ENCODE data around the gene CNFN. TPM values are rescaled to one million over a fixed set of nuclear protein-coding genes. Genes with fewer than 3 reads are reported as not detected.

Gene CNFN
- total RNA-seq, 1 donor from 2014 or later = 1.1 TPM

DNA sequence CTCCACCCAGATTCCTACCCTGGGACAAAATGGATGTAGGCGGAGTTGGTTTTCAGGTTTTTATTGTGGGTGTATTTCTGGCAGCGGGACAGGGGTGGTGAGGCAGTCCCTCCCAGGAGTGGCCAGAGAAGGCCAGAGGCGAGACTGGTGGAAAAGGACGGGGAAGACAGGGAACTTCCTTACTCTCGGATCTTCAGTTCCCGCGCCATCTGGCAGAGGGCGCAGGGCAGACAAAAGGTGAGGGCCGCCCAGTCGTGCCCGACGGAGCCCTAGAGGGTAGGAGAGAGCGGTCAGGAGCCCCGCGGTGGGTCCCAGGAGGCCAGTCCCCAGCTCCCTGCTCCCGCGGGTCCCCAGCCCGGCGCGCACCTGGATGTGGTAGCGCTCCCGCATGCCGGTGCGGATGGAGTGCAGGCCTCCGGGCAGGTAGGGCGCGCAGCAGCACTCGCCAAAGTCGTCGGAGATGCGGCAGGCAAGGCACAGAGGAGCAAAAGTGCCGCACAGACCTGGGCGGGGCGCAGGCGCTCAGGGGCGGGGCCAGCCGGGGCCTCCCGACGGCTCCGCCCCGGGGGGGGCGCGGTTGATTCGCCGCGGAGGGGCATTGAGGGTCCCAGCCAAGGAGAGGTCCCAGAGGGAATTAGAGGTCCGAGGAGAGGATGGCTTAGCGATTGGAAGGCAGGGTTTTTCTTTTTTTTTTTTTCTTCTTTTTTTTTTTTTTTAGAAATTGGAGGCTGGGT, 3.0 kb downstream of the CNFN start:
- DNase-seq = peak; percentile 78
- ATAC-seq (ENCODE audit: poor library complexity) = peak; percentile 90
- intact Hi-C loops (cut with DNase I) = no loop called here

DNA sequence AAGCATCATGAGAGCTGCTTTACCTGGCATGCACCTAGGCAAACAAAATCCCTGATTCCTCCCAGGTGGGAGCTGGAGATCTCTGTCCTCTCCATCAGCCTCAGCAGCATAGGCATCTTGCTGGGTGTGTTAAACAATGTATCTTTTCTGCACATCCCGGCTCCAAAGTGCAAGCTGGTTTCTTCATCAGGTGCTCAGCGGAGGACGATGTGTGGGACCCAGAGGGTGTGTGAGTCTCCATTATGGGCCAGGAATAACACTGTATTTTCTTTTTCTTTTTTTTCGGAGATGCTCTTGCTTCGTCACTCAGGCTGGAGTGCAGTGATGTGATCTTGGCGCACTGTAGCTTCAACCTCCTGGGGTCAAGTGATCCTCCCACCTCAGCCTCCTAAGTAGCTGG, 9.9 kb downstream of the CNFN start:
- DNase-seq = no peak
- intact Hi-C loops (cut with DNase I) = no loop called here
- ATAC-seq (ENCODE audit: poor library complexity) = no peak

DNA sequence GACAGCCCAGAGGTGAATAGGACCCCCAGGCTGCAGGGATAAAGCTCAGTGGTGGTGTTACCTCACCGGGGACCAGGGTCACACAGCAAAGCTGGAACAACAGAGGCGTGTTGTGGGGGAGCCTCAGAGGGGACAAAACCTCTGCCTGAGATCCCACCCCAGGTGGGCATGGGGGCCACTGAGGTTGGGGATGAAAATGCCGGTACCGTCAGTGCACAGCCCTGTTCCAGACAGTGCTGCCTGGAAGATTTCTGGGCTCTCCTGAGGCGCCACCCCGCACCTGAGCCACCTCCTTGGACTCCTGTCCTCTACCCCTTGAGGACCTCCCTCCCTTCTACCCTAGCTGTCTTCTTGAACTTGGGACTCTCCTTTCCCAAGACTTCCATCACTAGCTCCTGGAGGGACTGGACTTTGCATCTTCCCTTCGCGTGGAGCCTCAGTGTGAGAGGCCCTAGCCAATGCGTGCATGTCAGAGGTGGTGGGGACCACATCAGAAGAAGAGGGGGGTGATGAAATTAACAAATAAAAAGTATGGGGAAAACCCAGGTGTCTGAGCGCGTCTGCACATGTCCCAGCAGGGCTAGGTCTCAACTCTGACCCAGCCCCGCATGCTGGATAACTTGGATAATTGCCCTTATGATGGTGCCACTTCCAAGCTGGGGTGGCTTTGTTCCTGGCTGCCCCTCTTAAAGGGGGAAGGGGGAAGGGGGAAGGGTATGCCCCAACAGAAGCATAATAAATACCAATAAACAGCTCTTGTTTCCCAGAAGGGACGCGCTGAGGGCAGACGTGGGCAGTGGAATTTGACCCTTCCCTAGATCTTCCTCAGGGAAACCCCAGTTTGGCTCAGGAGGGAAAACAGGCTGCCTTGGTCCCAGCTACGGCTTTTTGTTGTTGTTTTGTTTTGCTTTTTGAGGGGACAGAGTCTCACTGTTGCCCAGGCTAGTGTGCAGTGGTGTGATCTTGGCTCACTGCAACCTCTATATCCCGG, 11.6 kb downstream of the CNFN start:
- DNase-seq (no peak), ATAC-seq (ENCODE audit: poor library complexity) (no peak)
- intact Hi-C loops (cut with DNase I) = no loop called here

DNA sequence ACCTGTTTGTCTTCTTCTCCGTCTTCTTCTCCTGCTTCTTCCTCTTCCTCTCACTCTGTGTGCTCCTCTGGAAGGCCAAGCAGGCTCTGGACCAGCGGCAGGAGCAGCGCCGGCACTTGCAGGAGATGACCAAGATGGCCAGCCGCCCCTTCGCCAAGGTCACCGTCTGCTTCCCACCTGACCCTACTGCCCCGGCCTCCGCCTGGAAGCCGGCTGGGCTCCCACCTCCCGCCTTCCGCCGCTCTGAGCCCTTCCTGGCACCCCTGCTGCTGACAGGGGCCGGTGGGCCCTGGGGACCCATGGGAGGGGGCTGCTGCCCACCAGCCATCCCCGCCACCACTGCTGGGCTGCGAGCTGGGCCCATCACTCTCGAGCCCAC, 13.9 kb downstream of the CNFN start:
- no peak for ATAC-seq (ENCODE audit: poor library complexity)
- intact Hi-C loops (cut with DNase I) = no loop called here
- no peak for DNase-seq

DNA sequence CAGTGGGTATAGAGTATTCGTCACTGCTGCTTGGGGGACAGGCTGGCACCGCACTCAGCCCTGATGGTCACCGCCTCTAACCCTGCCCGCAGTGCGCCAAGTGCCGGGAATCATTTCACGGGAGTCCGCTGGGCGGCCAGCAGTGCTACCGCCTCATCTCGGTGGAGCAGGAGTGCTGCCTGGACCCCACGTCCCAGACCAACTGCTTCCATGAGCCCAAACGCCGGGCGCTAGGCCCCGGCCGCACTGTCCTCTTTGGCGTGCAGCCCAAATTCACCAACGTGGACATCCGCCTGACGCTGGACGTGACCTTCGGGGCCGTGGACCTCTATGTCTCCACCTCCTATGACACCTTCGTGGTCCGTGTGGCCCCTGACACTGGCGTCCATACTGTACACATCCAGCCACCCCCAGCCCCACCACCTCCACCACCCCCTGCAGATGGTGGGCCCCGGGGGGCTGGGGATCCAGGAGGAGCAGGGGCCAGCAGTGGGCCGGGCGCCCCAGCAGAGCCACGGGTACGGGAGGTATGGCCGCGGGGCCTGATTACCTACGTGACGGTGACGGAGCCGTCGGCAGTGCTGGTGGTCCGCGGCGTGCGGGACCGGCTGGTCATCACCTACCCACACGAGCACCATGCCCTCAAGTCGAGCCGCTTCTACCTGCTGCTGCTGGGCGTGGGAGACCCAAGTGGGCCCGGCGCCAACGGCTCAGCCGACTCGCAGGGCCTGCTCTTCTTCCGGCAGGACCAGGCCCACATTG, 14.5 kb downstream of the CNFN start:
- ATAC-seq (ENCODE audit: poor library complexity) = no peak
- intact Hi-C loops (cut with DNase I) = no loop called here

DNA sequence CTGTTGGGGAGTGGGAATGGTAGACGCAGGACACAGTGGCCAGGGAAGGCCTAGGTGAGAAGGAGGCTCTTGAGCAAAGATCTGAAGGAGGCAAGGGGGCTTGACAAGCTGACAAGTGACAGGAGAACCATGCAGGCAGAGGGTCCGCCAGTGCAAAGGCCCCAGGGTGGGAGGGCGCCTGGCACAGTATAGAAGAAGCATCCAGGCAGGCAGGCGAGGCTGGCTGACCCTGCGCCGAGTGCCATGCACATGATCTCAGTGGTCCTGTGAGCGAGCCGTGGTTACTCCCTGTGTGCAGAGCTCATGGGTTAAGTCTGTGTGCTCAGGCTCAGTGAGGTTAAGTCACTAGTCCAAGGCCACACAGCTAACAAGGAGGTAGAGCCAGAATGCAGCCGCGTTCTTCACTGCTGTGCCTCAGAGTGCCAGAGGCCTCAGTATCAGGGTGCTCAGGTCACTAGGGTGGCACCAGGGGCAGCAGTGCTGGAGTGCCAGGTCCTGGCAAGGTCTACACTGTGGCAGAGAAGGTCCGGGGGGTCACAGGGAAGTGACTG, 15.2 kb downstream of the CNFN start:
- DNase-seq = no peak
- intact Hi-C loops (cut with DNase I) = no loop called here
- ATAC-seq (ENCODE audit: poor library complexity) = no peak

More for the DNA sequence above, 14.5 kb downstream of the CNFN start:
- no peak for DNase-seq

DNA sequence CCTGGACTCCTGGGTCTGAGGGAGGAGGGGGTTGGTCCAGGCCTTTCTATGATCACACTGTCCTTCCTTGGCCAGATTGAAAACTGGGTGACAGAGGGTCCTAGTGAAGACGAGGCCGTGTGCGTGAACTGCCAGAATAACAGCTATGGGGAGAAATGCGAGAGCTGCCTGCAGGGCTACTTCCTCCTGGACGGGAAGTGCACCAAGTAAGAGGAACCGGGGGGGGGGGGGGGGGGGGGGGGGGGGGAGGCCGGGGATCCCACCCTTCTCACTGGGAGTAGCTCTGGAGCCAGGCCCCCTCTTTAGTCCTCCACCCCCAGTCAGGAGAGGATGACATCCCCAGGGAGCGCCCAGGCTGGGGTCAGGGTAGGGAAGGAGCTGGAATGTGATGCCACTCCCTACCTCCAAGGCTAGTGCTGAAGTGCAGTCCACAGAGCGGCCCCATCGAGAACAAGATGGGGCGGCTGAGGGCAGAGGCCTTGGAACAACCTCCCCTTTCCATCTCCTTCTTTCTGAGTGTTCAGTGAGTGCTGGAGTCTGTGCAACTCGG, 19.4 kb downstream of the CNFN start:
- intact Hi-C loops (cut with DNase I) = no loop called here
- ATAC-seq (ENCODE audit: poor library complexity) (no peak), DNase-seq (no peak)

DNA sequence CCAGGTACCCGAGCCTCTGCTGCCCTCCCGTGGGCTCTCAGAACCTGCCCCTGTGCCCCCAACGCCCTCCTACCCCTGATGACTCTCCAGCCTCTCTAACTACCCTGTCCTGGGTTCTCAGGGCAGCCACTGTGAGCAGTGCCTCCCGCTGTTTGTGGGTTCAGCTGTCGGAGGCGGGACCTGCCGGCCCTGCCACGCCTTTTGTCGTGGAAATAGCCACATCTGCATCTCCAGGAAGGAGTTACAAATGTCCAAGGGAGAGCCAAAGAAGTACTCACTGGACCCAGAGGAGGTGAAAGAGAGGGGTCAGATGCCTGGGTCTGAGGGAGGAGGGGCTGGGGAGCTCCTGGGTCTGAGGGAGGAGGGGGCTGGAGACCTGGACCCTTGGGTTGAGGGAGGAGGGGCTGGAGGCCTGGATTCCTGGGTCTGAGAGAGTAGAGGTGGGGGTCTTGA, 20.0 kb downstream of the CNFN start:
- ATAC-seq (ENCODE audit: poor library complexity) (no peak), DNase-seq (no peak)
- intact Hi-C loops (cut with DNase I) = no loop called here

DNA sequence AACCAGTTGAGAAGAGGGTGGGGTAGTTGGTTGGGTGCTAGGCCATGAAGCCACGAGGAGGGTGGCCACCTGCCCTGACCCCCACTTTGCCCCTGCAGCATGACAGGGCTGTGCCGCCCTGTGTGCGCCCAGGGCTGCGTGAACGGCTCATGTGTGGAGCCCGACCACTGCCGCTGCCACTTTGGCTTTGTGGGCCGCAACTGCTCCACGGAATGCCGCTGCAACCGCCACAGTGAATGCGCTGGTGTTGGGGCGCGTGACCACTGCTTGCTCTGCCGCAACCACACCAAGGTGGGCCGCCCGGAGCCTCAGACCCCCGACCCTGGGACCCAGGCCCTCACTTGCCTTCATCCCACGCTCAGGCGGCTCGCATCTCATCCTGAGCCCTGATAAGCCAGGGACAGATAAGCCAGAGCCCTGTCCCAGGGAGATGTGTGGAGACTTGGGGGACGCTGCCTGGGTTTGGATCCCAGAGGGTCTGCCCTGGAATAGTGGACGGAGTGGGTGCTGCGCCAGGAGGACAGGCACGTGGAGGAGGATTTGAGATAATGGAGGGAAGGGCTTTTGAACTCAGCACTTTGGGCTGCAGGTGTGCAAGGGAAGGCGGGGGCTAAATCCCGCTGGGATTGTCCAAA, 20.5 kb downstream of the CNFN start:
- DNase-seq (no peak), ATAC-seq (ENCODE audit: poor library complexity) (no peak)
- intact Hi-C loops (cut with DNase I) = no loop called here

DNA sequence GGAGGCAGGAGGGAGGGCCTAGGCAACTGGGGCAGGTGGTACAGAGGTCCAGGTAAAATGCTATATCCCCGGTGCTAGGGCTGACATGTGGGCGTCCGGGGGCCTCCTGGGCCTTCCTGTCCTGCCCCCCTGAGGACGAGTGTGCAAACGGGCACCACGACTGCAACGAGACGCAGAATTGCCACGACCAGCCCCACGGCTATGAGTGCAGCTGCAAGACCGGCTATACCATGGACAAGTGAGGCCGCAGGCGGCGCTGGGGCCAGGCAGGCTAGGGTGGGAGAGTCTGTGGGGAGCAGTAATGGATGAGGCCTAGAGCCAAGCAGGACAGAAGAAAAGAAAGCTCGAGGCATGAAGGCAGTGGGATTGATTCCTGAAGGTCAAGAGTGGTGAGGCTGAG, 21.3 kb downstream of the CNFN start:
- ATAC-seq (ENCODE audit: poor library complexity) (no peak), DNase-seq (no peak)
- intact Hi-C loops (cut with DNase I) = no loop called here

DNA sequence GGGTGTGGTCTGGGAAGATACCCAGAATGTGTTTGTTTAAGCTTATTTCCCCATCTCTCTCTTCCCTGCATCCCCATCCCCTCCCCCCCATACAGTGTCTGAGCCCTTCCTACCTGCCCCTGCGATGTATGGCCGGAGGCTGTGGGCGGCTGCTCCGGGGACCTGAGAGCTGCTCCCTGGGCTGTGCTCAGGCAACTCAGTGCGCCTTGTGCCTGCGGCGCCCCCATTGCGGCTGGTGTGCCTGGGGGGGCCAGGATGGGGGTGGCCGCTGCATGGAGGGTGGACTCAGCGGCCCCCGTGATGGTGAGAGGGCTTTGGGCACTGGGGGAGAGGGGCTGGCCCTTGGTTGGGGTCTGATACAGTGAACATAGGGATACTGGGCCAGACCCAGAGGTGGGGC, 21.7 kb downstream of the CNFN start:
- DNase-seq (no peak), ATAC-seq (ENCODE audit: poor library complexity) (no peak)
- intact Hi-C loops (cut with DNase I) = no loop called here

DNA sequence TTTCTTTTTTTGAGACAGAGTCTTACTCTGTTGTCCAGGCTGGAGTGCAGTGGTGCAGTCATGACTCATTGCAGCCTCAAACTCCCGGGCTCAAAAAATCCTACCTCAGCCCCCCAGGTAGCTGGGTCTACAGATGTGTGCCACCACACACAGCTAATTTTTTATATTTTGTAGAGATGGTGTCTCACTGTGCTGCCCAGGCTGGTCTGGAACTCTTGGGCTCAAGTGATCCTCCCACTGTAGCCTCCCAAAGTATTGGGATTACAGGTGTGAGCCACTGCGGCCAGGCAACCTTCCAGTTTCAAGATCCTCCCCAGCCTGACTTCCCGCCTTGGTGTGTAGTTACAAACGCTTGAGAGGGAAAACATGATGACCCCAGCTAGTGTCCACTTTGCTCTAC, 22.2 kb downstream of the CNFN start:
- no peak for ATAC-seq (ENCODE audit: poor library complexity)
- no peak for DNase-seq
- intact Hi-C loops (cut with DNase I) = no loop called here

DNA sequence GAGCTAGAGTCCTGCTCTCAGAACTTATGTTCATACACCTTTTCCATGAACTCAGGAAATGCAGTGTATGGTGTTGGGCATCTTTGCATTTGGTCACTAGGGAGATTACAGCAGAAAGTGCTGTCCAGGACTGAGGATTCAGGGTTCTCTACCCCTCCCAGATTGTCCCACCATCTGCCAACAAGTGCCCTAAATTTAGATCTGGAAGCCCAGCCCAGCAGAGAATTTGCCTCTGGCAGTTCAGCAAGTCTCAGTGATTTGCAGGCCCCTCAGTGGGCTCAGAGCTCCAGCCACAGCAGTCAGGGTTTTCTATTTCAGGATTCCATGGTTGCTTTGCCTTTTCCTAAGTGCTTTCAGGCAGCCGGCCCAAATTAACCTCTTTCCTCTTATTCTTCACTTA, 23.4 kb downstream of the CNFN start:
- peak; percentile 70 for ATAC-seq (ENCODE audit: poor library complexity)
- DNase-seq = no peak

DNA sequence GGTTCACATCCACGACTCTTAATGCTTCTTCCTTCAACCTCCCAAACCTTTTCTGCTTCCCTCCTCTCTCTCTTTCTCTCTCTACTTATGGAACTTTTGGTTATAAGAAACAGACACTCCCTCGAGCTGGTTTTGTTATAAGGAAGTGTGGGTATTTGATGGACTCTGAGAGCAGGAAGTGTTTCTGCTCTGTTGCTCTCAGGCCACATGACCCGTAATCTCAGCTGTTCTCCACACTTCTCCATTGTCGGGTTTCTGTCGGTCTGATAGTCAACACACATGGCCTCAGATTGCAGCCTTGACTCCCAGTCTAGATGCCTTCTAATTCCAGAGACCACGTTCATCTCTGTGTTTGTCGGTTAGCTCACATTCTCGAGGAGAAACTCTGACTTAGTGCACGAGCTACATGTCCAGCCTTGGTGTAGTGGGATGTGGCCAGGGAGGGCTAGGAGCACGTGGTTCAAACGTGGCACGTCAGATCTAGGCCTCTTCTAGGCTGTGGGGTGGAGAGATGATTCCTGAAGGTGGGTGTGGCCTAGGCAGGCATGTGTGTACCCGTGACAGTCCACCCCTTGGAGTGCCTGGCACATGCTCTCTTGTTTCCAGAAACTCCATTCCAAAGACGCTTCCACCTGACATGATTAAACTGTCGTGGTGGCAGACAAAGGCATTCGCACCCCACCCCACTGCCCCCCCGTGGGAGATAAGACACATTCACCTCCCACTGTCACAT, 26.3 kb downstream of the CNFN start:
- ATAC-seq (ENCODE audit: poor library complexity) = no peak
- intact Hi-C loops (cut with DNase I) = no loop called here
- DNase-seq = no peak

More for the DNA sequence above, 23.4 kb downstream of the CNFN start:
- intact Hi-C loops (cut with DNase I) = no loop called here

DNA sequence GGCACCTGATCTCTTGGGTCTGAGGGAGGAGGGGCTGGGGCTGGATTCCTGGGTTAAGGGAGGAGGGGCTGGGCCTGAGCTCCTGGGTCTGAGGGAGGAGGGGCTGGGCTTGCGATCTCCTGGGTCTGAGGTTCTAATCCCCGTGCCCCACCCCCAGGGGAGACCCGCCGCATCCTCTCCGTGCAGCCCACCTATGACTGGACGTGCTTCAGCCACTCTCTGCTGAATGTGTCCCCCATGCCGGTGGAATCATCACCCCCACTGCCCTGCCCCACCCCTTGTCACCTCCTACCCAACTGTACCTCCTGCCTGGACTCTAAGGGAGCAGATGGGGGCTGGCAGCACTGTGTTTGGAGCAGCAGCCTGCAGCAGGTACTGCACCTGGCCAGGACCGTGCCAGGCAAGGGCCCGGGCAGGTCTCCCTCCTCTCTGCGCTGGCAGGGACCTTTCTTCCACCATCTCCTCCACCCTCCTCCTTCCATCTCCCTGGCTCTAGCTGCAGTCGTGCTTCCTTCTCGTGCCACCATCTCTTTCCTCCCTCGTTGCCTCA, 27.1 kb downstream of the CNFN start:
- DNase-seq (no peak), ATAC-seq (ENCODE audit: poor library complexity) (no peak)
- intact Hi-C loops (cut with DNase I) = no loop called here

DNA sequence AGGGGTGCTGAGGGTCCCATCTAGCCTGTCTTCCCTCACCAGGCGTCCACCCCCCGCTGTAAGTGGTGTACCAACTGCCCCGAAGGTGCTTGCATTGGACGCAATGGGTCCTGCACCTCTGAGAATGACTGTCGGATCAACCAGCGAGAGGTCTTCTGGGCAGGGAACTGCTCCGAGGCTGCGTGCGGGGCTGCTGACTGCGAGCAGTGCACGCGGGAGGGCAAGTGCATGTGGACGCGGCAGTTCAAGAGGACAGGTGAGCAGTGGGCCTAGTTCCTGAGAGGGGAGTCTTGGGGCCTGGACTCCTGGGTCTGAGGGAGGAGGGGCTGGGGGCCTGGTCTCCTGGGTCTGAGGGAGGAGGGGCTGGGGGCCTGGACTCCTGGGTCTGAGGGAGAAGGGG, 27.8 kb downstream of the CNFN start:
- ATAC-seq (ENCODE audit: poor library complexity) (no peak), DNase-seq (no peak)
- intact Hi-C loops (cut with DNase I) = no loop called here

DNA sequence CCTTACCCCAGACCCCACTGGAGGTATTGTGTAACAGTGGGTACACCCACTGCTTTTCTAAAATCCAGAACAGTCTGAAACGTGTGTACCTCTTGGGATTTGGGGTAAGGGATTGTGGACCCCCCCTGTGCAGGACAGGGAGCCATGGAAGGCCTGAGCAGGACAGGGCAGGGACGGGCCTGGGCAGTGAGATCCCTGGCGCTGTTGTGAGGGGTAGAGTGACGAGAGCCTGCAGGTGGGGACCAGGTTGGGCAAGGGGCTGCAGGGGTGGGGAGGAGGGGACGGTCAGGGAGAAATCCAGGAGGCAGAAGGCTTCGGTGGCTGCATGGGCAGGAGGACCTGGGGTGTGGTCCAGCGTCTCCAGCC, 28.6 kb downstream of the CNFN start:
- intact Hi-C loops (cut with DNase I) = no loop called here
- ATAC-seq (ENCODE audit: poor library complexity) (no peak), DNase-seq (no peak)
